GM20000 (cell line): ENCODE results near the gene CRNKL1.

Source experiments
- DNase-seq: peaks from one replicate; pipeline ENCODE4 v3.0.0; 2012; ENCODE audit warnings: low spot score
- CTCF ChIP-seq: IDR thresholded peaks from 2 replicates; pipeline ENCODE4 v1.5.1; 2012; ENCODE audit warnings: mild to moderate bottlenecking, control low read depth; ENCODE audit errors: extremely low read depth, missing control alignments

Gene CRNKL1

GRCh38 chr20:20019123-20019522 lies 33.1 kb downstream of the CRNKL1 start:
- no peak for DNase-seq
- no peak for TF ChIP-seq CTCF

- no peak for DNase-seq
- no peak for TF ChIP-seq CTCF
These were observed 33.9 kb downstream of the CRNKL1 start for GRCh38 chr20:20018366-20018765.

GRCh38 chr20:20017844-20018185 lies 34.5 kb downstream of the CRNKL1 start:
- no peak for DNase-seq
- TF ChIP-seq CTCF = no peak

- peak; percentile 33 for TF ChIP-seq CTCF
- peak; percentile 96 for DNase-seq
These were observed 35.0 kb downstream of the CRNKL1 start, which contains the start of gene NAA20 for GRCh38 chr20:20017001-20017843. Gene NAA20 (plus strand): TSS chr20:20017362. CDS start chr20:20017397, 35 bp downstream.

GRCh38 chr20:20014659-20015058 lies 37.6 kb downstream of the CRNKL1 start:
- no peak for DNase-seq
- no peak for TF ChIP-seq CTCF

GRCh38 chr20:20012541-20012940 lies 39.7 kb downstream of the CRNKL1 start:
- no peak for TF ChIP-seq CTCF
- DNase-seq = no peak

GRCh38 chr20:20010639-20011500 lies 41.4 kb downstream of the CRNKL1 start:
- DNase-seq = no peak
- TF ChIP-seq CTCF = no peak
